HG03097 (cell line): Measurements from ENCODE around the gene GJC2.
A peak's percentile ranks its signal among the peaks of the same experiment; 100 is the strongest.
"Not testable (repeated sequence)": the region's sequence is repeated elsewhere in the genome, so short reads cannot be mapped to it uniquely, and the experiment has no call there.

Experiments used
- ATAC-seq: cut with Tn5 transposase; IDR thresholded peaks from one replicate; pipeline ENCODE4 v1.9.1; 2021; ENCODE audit not compliant: unreplicated experiment, low FRiP score

The GJC2 gene

GRCh38 chr1:228149406-228150119 lies at the start of gene GJC2:
Gene GJC2 (plus strand): TSS chr1:228149930. CDS start chr1:228157759, 7,829 bp downstream.
- ATAC-seq = no peak

- ATAC-seq = no peak
Measured at GRCh38 chr1:228100822-228101613, 48.7 kb upstream of the GJC2 start.

GRCh38 chr1:228101614-228101993 lies 48.1 kb upstream of the GJC2 start:
- ATAC-seq = no peak

- peak; percentile 14 for ATAC-seq
Measured at GRCh38 chr1:228101994-228102790, 47.5 kb upstream of the GJC2 start.

GRCh38 chr1:228102791-228103620 lies 46.7 kb upstream of the GJC2 start, which contains the start of gene C1orf35:
Gene C1orf35 (minus strand): TSS chr1:228103325. CDS start chr1:228103227, 98 bp downstream.
- peak; percentile 62 for ATAC-seq

- ATAC-seq = no peak
Measured at GRCh38 chr1:228104526-228105269, 45.0 kb upstream of the GJC2 start.

GRCh38 chr1:228105270-228105995 lies 44.3 kb upstream of the GJC2 start:
- ATAC-seq = no peak

GRCh38 chr1:228105996-228106799 lies 43.5 kb upstream of the GJC2 start:
- no peak for ATAC-seq

- no peak for ATAC-seq
Measured at GRCh38 chr1:228106800-228107054, 43.0 kb upstream of the GJC2 start.

- ATAC-seq = no peak
Measured at GRCh38 chr1:228107636-228108035, 42.1 kb upstream of the GJC2 start.

- ATAC-seq = no peak
Measured at GRCh38 chr1:228108055-228108690, 41.6 kb upstream of the GJC2 start.

GRCh38 chr1:228108742-228109072 lies 41.0 kb upstream of the GJC2 start:
- ATAC-seq = no peak

GRCh38 chr1:228109073-228109961 lies 40.4 kb upstream of the GJC2 start, which contains the start of gene MRPL55:
Gene MRPL55 (minus strand): TSS chr1:228109299. CDS start chr1:228108260, 1,039 bp downstream.
- peak; percentile 86 for ATAC-seq

GRCh38 chr1:228109962-228110488 lies 39.7 kb upstream of the GJC2 start:
- ATAC-seq = no peak

- ATAC-seq = no peak
Measured at GRCh38 chr1:228110556-228110955, 39.2 kb upstream of the GJC2 start.

GRCh38 chr1:228111315-228111714 lies 38.4 kb upstream of the GJC2 start:
- not testable (repeated sequence) for ATAC-seq

GRCh38 chr1:228112167-228112566 lies 37.6 kb upstream of the GJC2 start:
- no peak for ATAC-seq
